NCI-H128 (cell line): Measurements from ENCODE around the gene SRGAP2C.
"Not testable (repeated sequence)": the region's sequence is repeated elsewhere in the genome, so short reads cannot be mapped to it uniquely, and the experiment has no call there.

Experiments
- DNase-seq: peaks from one replicate; lab custom pipeline; 2025; ENCODE audit not compliant: unreplicated experiment; lab: John Stamatoyannopoulos, UW

Gene SRGAP2C

GRCh38 chr1:121226295-121226904 is 41.6 kb downstream of the SRGAP2C start:
- not testable (repeated sequence) for DNase-seq

- DNase-seq: not testable (repeated sequence)
Observed at GRCh38 chr1:121226925-121227324, 42.1 kb downstream of the SRGAP2C start.

- not testable (repeated sequence) for DNase-seq
Observed at GRCh38 chr1:121227544-121228330, 43.0 kb downstream of the SRGAP2C start.

DNA sequence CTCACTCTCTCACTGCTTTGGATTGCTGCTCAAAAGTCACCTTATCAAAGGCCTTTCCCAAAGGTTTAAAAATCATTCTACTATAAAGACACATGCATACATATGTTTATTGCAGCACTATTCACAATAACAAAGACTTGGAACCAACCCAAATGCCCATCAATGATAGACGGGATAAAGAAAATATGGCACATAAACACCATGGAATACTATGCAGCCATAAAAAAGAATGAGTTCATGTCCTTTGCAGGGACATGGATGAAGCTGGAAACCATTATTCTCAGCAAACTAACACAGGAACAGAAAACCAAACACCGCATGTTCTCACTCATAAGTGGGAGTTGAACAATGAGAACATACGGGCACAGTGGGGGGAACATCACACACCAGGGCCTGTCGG is 45.9 kb downstream of the SRGAP2C start:
- not testable (repeated sequence) for DNase-seq

GRCh38 chr1:121232445-121233125 is 47.8 kb downstream of the SRGAP2C start:
- DNase-seq: not testable (repeated sequence)

DNA sequence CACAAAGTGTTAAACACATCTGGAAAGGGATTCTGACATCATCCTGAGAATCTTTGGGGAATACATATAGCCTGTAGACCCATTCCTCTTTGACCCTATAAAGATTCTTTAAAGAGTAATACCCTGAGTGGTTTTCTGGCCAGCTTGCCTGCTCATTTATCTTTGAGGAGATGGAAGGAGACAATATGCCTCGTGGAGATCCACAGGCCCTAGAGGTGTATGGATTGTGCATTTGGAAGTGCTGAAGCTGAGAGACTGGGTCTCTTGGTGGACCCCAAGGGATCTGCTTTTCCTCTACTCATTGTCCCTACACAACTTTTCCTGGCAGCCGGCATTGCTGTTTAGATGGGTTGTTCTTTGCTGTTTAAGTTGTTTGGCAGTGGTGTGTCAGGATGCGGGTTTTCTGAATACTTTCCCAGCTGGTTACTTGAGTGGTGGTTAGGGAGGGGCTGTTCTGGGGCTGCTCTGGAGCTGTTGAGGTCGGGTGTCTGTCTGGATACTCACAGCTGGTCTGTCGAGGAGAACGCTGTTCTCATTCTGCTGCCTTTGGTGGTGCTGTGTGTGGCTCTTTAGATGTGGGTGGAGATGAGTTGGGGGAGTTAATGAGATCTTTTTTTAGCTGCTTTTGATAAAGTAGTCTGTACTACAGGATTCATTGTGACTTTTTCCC is 49.5 kb downstream of the SRGAP2C start:
- DNase-seq: not testable (repeated sequence)

- DNase-seq: not testable (repeated sequence)
Observed at GRCh38 chr1:121238384-121238783, 53.6 kb downstream of the SRGAP2C start.

DNA sequence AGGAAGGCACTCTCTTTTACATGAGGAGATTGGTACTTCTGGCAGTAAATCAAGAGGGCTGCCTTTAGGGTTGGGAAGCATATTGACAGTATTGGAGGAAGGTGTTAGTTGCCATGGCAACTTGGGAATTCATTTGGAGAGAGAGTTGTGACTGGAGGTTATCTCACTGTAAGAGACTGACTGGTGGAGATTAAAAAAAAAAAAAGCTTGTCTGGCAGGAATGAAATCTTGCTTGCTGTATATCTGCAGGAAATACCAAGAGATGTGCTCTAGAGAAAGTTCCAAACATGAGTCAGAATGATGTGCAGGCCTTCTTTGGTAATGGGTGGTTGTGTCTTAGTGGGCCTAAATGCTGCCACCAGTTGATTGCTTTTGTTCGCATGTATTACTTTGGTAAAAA is 59.1 kb downstream of the SRGAP2C start:
- not testable (repeated sequence) for DNase-seq

DNA sequence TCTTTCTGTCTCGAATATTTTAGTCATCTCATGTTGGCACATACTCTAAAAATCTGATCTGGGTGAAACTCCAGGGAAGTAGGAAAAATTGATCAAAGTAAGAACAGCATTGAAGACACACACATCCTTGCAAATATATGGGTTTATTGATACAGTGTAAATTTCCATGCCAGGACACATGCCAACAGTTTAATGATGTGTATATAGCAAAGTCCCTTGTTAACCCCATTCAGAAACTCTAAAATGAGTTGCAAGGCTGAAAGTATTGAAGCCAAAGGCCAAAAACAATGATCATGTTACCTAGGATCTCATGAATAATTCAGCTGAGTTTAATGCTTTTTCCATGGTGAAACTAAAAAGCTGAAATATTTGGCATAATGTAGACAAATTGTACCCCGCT is 61.6 kb downstream of the SRGAP2C start:
- DNase-seq: not testable (repeated sequence)

DNA sequence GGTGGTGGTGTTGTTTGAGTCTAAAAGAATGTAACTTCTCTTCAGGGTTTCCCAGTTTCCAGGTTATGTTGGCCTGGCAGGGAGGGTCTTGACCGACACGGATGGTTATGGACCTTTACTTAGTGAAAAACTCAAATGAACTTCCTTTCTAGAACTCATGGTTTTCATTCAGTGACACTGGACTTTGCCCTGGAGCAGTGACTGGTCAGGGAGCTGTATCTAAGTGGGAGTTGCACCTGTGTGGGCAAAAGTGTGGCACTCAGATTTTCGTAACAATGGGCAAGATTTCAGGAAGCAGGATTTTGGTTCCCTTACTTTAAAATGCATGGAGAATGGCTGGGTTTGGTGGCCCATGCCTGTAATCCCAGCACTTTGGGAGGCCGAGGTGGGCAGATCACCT is 67.9 kb downstream of the SRGAP2C start:
- not testable (repeated sequence) for DNase-seq

DNA sequence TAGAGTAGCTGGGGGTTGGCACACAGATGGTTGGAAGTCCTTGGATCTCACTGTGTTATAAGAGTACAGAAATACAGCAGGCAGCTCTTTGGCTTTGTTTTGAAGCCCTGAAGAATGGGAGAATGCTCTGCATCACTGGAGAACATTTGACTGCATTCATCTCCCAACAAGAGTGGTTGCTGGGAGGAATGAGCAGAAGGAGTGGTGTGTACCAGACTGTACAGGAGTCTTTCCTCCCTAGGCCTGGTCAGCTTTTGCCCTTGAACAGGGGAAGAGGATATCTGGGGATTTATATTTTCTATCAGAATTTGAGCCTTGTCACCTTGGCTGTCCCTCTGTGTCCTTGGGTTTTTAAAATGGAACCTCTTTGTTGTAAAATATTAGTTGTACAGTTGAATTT is 69.8 kb downstream of the SRGAP2C start:
- DNase-seq: not testable (repeated sequence)

DNA sequence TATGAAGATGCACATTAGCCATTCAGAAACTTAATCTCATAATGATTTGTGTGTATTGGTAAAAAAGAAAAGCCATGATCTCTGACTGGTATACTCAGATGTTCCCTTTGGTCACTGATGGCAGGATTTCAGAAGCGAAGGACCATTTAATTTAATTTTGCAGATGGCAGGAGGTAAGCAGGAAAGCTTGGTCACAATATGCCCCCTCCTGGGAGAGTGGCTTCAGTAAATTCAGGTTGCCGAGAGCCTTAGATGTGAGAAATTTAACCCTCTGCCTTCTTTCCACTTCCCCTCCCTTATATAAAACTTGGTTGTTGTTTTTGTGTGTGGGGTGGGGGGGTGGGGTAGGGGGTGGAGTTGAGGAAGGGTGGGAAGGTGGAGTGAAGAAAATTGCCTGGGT is 72.9 kb downstream of the SRGAP2C start:
- not testable (repeated sequence) for DNase-seq

DNA sequence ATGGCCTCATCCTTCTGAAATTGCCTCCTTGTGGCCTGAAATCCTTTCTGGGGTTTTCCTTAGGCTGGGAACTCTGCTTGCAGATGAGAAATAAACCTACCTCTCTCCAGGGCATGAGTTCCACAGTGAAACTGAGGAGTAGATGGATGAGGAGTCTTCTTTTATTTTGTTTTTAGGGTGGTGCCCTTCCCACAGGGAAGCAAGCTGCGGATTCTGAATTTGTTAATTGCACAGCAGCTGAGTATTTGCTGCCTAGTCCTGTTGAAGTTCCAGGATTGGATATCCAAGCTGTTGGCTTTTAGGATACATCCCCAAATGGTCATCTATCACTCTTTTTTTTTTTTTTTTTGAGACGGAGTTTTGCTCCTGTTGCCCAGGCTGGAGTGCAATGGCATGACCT is 73.4 kb downstream of the SRGAP2C start:
- DNase-seq: not testable (repeated sequence)

DNA sequence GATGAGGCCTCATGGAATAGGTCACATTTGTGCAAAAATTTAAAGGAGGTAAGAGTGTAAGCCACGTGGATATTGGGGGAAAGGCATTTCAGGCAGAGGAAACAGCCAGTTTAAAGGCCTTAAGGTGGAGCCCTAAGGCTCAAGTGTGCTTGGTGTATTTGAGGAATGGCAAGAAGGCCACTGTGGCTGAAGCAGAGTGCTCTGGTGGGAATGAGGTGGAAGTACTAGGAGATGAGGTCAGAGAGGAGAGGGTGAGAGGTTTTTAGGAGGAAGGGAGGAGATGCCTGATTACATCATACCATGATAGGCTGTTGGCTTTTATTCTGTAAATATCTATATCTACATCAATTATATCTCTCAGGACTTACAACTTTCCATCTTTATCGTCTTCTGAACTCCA is 75.4 kb downstream of the SRGAP2C start:
- DNase-seq: not testable (repeated sequence)

- not testable (repeated sequence) for DNase-seq
Observed at GRCh38 chr1:121262163-121262562, 77.4 kb downstream of the SRGAP2C start.

- not testable (repeated sequence) for DNase-seq
Observed at GRCh38 chr1:121263789-121264244, 79.0 kb downstream of the SRGAP2C start.

DNA sequence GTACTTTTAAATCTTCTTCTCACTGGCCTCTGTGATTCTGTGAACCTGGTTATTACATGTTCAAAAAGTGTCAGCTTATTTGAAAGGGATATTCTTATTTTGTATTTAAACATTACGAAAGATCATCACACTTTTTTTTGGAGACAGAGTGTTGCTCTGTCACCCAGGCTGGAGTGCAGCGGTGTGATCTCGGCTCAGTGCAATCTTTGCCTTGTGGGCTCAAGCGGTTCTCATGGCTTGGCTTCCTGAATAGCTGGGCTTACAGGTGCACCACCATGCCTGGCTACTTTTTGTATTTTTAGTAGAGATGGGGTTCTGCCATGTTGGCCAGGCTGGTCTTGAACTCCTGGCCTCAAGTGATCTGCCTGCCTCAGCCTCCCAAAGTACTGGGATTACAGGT is 82.3 kb downstream of the SRGAP2C start:
- not testable (repeated sequence) for DNase-seq

DNA sequence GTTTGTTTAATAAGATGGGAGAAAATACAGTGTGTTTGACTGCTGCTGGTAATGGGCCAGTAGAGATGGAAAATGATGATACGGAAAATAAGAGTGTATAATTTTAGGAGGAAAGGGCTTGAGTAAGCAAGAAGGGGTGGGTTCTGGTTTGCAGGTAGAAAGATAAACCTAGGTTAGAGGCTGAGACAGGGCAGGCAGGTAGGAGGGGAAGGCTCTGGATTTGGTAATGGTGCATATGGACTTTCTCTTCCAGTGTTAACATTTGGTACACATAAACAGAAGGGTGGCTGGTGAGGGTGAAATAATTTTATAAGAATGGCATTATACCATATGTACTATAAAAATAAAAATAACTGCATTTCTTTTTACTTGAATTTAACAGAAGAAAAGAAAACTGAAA is 84.5 kb downstream of the SRGAP2C start:
- DNase-seq: not testable (repeated sequence)

DNA sequence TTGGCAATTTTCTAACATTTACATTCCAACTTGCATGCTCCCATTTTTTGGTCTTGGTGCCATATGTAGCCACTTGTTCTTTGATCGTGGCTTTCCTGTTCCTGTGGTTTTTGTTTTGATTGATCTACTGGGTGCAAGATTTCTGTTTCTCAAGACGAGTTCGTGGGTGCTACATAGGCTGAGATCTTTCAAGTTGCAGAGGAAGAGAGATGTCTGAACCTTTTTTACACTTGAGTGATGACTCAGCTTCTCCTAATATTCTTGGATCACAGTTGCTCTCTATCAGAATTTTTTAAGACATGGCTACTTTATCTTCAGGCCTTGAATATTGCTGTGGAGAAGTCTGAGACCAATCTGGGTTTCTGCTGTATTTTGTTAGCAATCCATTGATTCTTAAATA is 85.2 kb downstream of the SRGAP2C start:
- DNase-seq: not testable (repeated sequence)

- not testable (repeated sequence) for DNase-seq
Observed at GRCh38 chr1:121271143-121271715, 86.5 kb downstream of the SRGAP2C start.

GRCh38 chr1:121275435-121275834 is 90.7 kb downstream of the SRGAP2C start:
- DNase-seq: not testable (repeated sequence)
